Panc1 (cell line): ENCODE measurements around the gene ADPRS. TPM values are rescaled to one million over a fixed set of nuclear protein-coding genes. Genes with fewer than 3 reads are reported as not detected.

Experiments used
- ATAC-seq: fragments of 200-7000 bp; cut with Tn5 transposase; 2 replicates; pipeline ENCODE4 v1.9.1; 2020; ENCODE audit warnings: mild to moderate bottlenecking, moderate library complexity
- BruUV-seq: library from RNA; stranded (reverse); fragments of 400-500 nt; replicated peaks from 2 replicates; lab custom pipeline; 2021; lab: Mats Ljungman, UMichigan
- CTCF ChIA-PET: fragments of 300-600 bp; sonication (Branson Sonifier 250); formaldehyde crosslinking; loops from one replicate; lab custom pipeline; 2022; ENCODE audit warnings: antibody characterized with exemption; lab: Charles Lee
- POLR2A ChIA-PET: fragments of 300-600 bp; sonication (Branson Sonifier 250); formaldehyde crosslinking; loops from one replicate; lab custom pipeline; 2022; ENCODE audit warnings: antibody characterized with exemption; lab: Charles Lee
- DNase-seq: peaks from one replicate; pipeline ENCODE4 v3.0.0-alpha.2; 2010; ENCODE audit warnings: low read depth, low spot score
- H3K27ac ChIP-seq: 2 replicates; pipeline ENCODE4 v1.5.1; 2011; ENCODE audit warnings: mild to moderate bottlenecking, low read length, inconsistent platforms
- H3K27me3 ChIP-seq: fragments of 200-500 bp; sonication (Bioruptor generic); 2 replicates; pipeline ENCODE4 v1.6.0; 2014; ENCODE audit warnings: low read length, inconsistent platforms; ENCODE audit not compliant: control insufficient read depth, insufficient read depth
- H3K36me3 ChIP-seq: fragments of 200-500 bp; sonication (Bioruptor generic); 2 replicates; pipeline ENCODE4 v1.5.1; 2014; ENCODE audit warnings: inconsistent platforms, mild to moderate bottlenecking, low read length, moderate library complexity; ENCODE audit not compliant: control insufficient read depth, insufficient read depth
- H3K4me1 ChIP-seq: 2 replicates; pipeline ENCODE4 v1.5.1; 2011; ENCODE audit warnings: inconsistent platforms, mild to moderate bottlenecking, low read length, moderate library complexity; ENCODE audit not compliant: control insufficient read depth, insufficient read depth
- H3K4me3 ChIP-seq, 2 experiments: 2 replicates each; pipeline ENCODE4 v1.5.1; 2011 to 2012; ENCODE audit warnings: low read depth in 2 of 2, low read length in 2 of 2, mild to moderate bottlenecking in 2 of 2, inconsistent platforms in 1 of 2, moderate library complexity in 1 of 2
- H3K9me3 ChIP-seq: fragments of 200-500 bp; sonication (Bioruptor generic); 2 replicates; pipeline ENCODE4 v1.5.1; 2014; ENCODE audit warnings: low read depth, mild to moderate bottlenecking, inconsistent platforms, low read length, moderate library complexity; ENCODE audit not compliant: control insufficient read depth, insufficient read depth
- POLR2AphosphoS5 ChIP-seq: IDR thresholded peaks from 2 replicates; pipeline ENCODE4 v1.6.1; 2012; ENCODE audit warnings: mild to moderate bottlenecking, low read depth, low read length, moderate library complexity
- SIN3A ChIP-seq: IDR thresholded peaks from 2 replicates; pipeline ENCODE4 v1.6.1; 2012; ENCODE audit warnings: low read depth, mild to moderate bottlenecking, low read length, moderate library complexity, borderline replicate concordance; ENCODE audit not compliant: insufficient read depth
- TCF7L2 ChIP-seq: IDR thresholded peaks from 2 replicates; pipeline ENCODE4 v1.6.1; 2011; ENCODE audit warnings: mild to moderate bottlenecking, low read depth, low read length, inconsistent platforms
- in situ Hi-C: cut with HindIII; loops from 2 replicates; pipeline ENCODE4 v1.10.0; 2016; ENCODE audit warnings: low sequenced_read_pairs, low pct_unique_long_range_greater_than_20kb
- intact Hi-C: fragments of 100-400 bp; cut with micrococcal nuclease; formaldehyde crosslinking; loops from one replicate; pipeline ENCODE4 v1.10.0; 2022; ENCODE audit not compliant: unreplicated experiment
- total RNA-seq: library from RNA; stranded (reverse); gene quantifications from one replicate; pipeline ENCODE4 v1.2.1, GENCODE V29; 2021; ENCODE audit not compliant: unreplicated experiment
- TF ChIP-seq, protein P1 (sequence below), 2 experiments: IDR thresholded peaks; 2 replicates each; pipeline ENCODE4 v1.6.1; 2011 to 2012; ENCODE audit warnings: low read depth in 2 of 2, control low read depth in 1 of 2, low read length in 1 of 2, mild to moderate bottlenecking in 1 of 2, moderate library complexity in 1 of 2; ENCODE audit not compliant: insufficient read depth in 1 of 2
- TF ChIP-seq, protein P2 (sequence below): fragments of 450-650 bp; IDR thresholded peaks from 2 replicates; pipeline ENCODE4 v1.5.1; 2017; ENCODE audit warnings: mild to moderate bottlenecking

Gene ADPRS
- total RNA-seq, 1 experiment from 2014 or later, result 32.2 TPM

DNA sequence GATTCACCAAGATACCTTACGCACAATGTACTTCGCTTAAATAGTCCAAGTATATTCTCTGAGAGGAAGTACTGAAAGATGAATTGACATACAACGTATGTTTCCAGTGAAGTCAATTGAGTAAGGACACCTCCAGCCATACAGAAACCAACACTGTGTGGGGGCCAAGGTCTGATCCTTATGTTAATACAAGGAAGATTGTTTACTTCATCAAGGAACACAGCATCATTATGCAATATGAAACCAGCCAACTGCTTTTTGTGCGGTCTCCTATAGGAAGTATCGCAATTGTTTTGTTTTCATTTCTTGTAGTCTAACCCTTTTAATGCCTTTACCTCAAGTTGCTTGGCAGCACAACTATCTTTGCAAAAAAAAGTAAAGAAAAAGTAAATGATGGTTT is 33.0 kb upstream of the ADPRS start:
- ChIA-PET POLR2A (no interaction called here), CTCF (no interaction called here)
- in situ Hi-C loops, result no loop called here
- DNase-seq, result no peak
- TF ChIP-seq, protein P1, sequence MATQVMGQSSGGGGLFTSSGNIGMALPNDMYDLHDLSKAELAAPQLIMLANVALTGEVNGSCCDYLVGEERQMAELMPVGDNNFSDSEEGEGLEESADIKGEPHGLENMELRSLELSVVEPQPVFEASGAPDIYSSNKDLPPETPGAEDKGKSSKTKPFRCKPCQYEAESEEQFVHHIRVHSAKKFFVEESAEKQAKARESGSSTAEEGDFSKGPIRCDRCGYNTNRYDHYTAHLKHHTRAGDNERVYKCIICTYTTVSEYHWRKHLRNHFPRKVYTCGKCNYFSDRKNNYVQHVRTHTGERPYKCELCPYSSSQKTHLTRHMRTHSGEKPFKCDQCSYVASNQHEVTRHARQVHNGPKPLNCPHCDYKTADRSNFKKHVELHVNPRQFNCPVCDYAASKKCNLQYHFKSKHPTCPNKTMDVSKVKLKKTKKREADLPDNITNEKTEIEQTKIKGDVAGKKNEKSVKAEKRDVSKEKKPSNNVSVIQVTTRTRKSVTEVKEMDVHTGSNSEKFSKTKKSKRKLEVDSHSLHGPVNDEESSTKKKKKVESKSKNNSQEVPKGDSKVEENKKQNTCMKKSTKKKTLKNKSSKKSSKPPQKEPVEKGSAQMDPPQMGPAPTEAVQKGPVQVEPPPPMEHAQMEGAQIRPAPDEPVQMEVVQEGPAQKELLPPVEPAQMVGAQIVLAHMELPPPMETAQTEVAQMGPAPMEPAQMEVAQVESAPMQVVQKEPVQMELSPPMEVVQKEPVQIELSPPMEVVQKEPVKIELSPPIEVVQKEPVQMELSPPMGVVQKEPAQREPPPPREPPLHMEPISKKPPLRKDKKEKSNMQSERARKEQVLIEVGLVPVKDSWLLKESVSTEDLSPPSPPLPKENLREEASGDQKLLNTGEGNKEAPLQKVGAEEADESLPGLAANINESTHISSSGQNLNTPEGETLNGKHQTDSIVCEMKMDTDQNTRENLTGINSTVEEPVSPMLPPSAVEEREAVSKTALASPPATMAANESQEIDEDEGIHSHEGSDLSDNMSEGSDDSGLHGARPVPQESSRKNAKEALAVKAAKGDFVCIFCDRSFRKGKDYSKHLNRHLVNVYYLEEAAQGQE (IDR thresholded peaks at IDR 0.05; ENCODE audit: insufficient read depth in 1 of 2, low read depth in 2 of 2, low read length in 1 of 2), result no peak
- TF ChIP-seq, protein P2, sequence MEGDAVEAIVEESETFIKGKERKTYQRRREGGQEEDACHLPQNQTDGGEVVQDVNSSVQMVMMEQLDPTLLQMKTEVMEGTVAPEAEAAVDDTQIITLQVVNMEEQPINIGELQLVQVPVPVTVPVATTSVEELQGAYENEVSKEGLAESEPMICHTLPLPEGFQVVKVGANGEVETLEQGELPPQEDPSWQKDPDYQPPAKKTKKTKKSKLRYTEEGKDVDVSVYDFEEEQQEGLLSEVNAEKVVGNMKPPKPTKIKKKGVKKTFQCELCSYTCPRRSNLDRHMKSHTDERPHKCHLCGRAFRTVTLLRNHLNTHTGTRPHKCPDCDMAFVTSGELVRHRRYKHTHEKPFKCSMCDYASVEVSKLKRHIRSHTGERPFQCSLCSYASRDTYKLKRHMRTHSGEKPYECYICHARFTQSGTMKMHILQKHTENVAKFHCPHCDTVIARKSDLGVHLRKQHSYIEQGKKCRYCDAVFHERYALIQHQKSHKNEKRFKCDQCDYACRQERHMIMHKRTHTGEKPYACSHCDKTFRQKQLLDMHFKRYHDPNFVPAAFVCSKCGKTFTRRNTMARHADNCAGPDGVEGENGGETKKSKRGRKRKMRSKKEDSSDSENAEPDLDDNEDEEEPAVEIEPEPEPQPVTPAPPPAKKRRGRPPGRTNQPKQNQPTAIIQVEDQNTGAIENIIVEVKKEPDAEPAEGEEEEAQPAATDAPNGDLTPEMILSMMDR, result no peak
- TF ChIP-seq POLR2AphosphoS5 (no peak), TCF7L2 (no peak), SIN3A (no peak)
- H3K27ac ChIP-seq, result no peak overlapping the region
- no peak for ATAC-seq
- H3K4me3 ChIP-seq, result no peak overlapping the region
- H3K27me3 ChIP-seq, result no peaks in the 10 kb centered on the region
- no peaks in the 10 kb centered on the region for H3K4me1 ChIP-seq
- no TSS peak for BruUV-seq
- 0 out of 2 replicates have a peak, but pooled peaks cover 6% of the 10 kb centered on the region for H3K36me3 ChIP-seq
- intact Hi-C loops, result no loop called here
- H3K9me3 ChIP-seq, result no peaks in the 10 kb centered on the region

DNA sequence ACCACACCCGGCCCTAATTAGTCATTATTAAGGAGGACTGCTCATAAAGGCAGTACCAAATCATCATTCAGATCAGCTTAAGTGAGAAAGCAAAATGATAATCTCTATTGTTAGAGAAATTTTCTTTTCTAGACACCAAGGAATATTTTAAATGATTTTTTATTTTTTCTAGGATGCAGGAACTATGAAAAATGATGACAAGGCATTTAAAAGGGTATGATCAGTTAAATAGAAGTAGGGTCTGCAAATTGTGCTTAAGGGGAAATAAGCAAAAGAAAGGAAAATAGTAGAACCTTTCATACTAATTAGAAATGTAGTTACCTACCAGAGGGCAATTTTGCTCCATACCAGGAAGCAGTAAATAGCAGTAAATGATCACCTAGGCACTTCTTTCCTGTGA is 26.4 kb upstream of the ADPRS start:
- in situ Hi-C loops (no loop called here), intact Hi-C loops (no loop called here)
- Histone ChIP-seq H3K36me3 (no peaks in the 10 kb centered on the region), H3K27ac (no peak overlapping the region), H3K4me1 (no peaks in the 10 kb centered on the region), H3K4me3 (no peak overlapping the region), H3K9me3 (no peaks in the 10 kb centered on the region), H3K27me3 (no peaks in the 10 kb centered on the region)
- ATAC-seq (no peak), DNase-seq (no peak)
- POLR2A ChIA-PET, result no interaction called here
- CTCF ChIA-PET, result no interaction called here
- no TSS peak for BruUV-seq
- TF ChIP-seq, protein P1 (IDR thresholded peaks at IDR 0.05; ENCODE audit: insufficient read depth in 1 of 2, low read depth in 2 of 2, low read length in 1 of 2), result no peak
- TF ChIP-seq, protein P2, result no peak
- no peak for TF ChIP-seq TCF7L2
- TF ChIP-seq SIN3A, result no peak
- no peak for TF ChIP-seq POLR2AphosphoS5
